Measurements from ENCODE around the gene ZC3H15.
"Not testable (repeated sequence)": the region's sequence is repeated elsewhere in the genome, so short reads cannot be mapped to it uniquely, and the experiment has no call there.

The ZC3H15 gene

DNA sequence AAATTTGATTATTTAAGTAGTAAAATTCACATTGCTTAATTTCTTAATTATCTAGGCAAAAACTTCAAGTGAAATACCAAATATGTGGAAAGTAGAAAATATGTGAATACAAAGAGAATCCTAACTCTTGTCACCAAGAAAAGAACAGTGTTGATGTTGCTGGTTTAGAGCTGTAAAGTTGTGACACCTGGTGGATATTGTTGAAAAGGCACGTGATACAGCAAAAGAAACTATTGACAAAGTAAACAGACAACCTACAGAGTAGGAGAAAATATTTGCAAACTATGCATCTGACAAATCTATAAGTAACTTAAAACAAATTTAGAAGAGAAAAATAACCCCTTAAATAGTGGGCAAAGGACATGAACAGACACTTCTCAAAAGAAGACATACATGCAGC is 25.6 kb upstream of the ZC3H15 start:
- Histone ChIP-seq H3K4me1 (ENCODE audit: insufficient read depth, low read length) (no peaks in the 10 kb centered on the region), H3K9ac (ENCODE audit: low read depth, low read length) (no peak overlapping the region), H3K9me3 (ENCODE audit: insufficient read depth, low read depth, low read length) (no peaks in the 10 kb centered on the region), H3K4me3 (ENCODE audit: low read length) (no peak overlapping the region), H3K27me3 (ENCODE audit: insufficient read depth, low read length) (no peaks in the 10 kb centered on the region), H3K27ac (ENCODE audit: low read depth, low read length) (no peak overlapping the region), H3K36me3 (ENCODE audit: insufficient read depth, low read length) (peaks cover 6% of the 10 kb centered on the region; the same call in 1 of the 2 replicates)
- no CpG with 5 or more reads among the region's 1 CpG for WGBS

DNA sequence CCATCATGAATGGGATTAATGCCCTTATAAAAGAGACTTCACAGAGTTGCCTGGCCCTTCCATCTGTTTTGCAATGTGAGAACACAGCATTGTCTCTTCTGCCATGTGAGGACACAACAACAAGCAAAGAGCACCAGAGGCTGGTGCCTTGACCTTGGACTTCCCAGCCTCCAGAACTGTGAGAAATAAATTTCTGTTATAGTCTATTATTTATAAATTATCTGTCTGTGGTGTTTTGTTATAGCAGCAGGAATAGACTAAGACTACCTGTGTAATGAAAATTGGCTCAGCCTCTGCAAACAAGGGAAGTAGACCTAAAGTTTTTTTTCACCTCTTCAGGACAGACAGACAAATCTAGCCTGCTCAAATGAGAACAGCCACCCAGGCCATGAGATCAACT is 19.3 kb upstream of the ZC3H15 start:
- no peaks in the 10 kb centered on the region for H3K9me3 ChIP-seq (ENCODE audit: insufficient read depth, low read depth, low read length)
- H3K27me3 ChIP-seq (ENCODE audit: insufficient read depth, low read length): no peaks in the 10 kb centered on the region
- H3K4me1 ChIP-seq (ENCODE audit: insufficient read depth, low read length): no peaks in the 10 kb centered on the region
- H3K36me3 ChIP-seq (ENCODE audit: insufficient read depth, low read length): no peaks in the 10 kb centered on the region
- H3K9ac ChIP-seq (ENCODE audit: low read depth, low read length): no peak overlapping the region
- H3K4me3 ChIP-seq (ENCODE audit: low read length): no peak overlapping the region
- no peak overlapping the region for H3K27ac ChIP-seq (ENCODE audit: low read depth, low read length)

GRCh38 chr2:186467421-186467820 is 18.6 kb upstream of the ZC3H15 start:
- Histone ChIP-seq H3K36me3 (ENCODE audit: insufficient read depth, low read length) (no peaks in the 10 kb centered on the region), H3K4me3 (ENCODE audit: low read length) (no peak overlapping the region), H3K4me1 (ENCODE audit: insufficient read depth, low read length) (no peaks in the 10 kb centered on the region), H3K27me3 (ENCODE audit: insufficient read depth, low read length) (no peaks in the 10 kb centered on the region), H3K9ac (ENCODE audit: low read depth, low read length) (no peak overlapping the region), H3K9me3 (ENCODE audit: insufficient read depth, low read depth, low read length) (no peaks in the 10 kb centered on the region), H3K27ac (ENCODE audit: low read depth, low read length) (no peak overlapping the region)
- WGBS: 90% methylated on average over 2 of the region's 2 CpGs

GRCh38 chr2:186472722-186473493 is 13.2 kb upstream of the ZC3H15 start:
- H3K4me1 ChIP-seq (ENCODE audit: insufficient read depth, low read length); H3K27me3 ChIP-seq (ENCODE audit: insufficient read depth, low read length); H3K9me3 ChIP-seq (ENCODE audit: insufficient read depth, low read depth, low read length); H3K27ac ChIP-seq (ENCODE audit: low read depth, low read length); H3K4me3 ChIP-seq (ENCODE audit: low read length); H3K36me3 ChIP-seq (ENCODE audit: insufficient read depth, low read length); H3K9ac ChIP-seq (ENCODE audit: low read depth, low read length): not testable (repeated sequence)
- WGBS: 95% methylated on average over 39 of the region's 49 CpGs

GRCh38 chr2:186474239-186474638 is 11.8 kb upstream of the ZC3H15 start:
- H3K9me3 ChIP-seq (ENCODE audit: insufficient read depth, low read depth, low read length); H3K9ac ChIP-seq (ENCODE audit: low read depth, low read length); H3K27ac ChIP-seq (ENCODE audit: low read depth, low read length); H3K4me3 ChIP-seq (ENCODE audit: low read length); H3K4me1 ChIP-seq (ENCODE audit: insufficient read depth, low read length); H3K27me3 ChIP-seq (ENCODE audit: insufficient read depth, low read length); H3K36me3 ChIP-seq (ENCODE audit: insufficient read depth, low read length): not testable (repeated sequence)
- 93% methylated on average over 1 of the region's 1 CpG for WGBS

GRCh38 chr2:186477790-186478189 is 8.3 kb upstream of the ZC3H15 start:
- H3K9ac ChIP-seq (ENCODE audit: low read depth, low read length): no peak overlapping the region
- H3K36me3 ChIP-seq (ENCODE audit: insufficient read depth, low read length): no peaks in the 10 kb centered on the region
- H3K4me3 ChIP-seq (ENCODE audit: low read length): no peak overlapping the region
- peaks cover 2% of the 10 kb centered on the region; the same call in 1 of the 2 replicates for H3K9me3 ChIP-seq (ENCODE audit: insufficient read depth, low read depth, low read length)
- WGBS: 98% methylated on average over 2 of the region's 3 CpGs
- no peak overlapping the region for H3K27ac ChIP-seq (ENCODE audit: low read depth, low read length)
- H3K27me3 ChIP-seq (ENCODE audit: insufficient read depth, low read length): no peaks in the 10 kb centered on the region
- no peaks in the 10 kb centered on the region for H3K4me1 ChIP-seq (ENCODE audit: insufficient read depth, low read length)

- WGBS: 91% methylated on average over 1 of the region's 1 CpG
- no peaks in the 10 kb centered on the region for H3K36me3 ChIP-seq (ENCODE audit: insufficient read depth, low read length)
- H3K9me3 ChIP-seq (ENCODE audit: insufficient read depth, low read depth, low read length): no peaks in the 10 kb centered on the region
- H3K4me3 ChIP-seq (ENCODE audit: low read length): no peak overlapping the region
- no peaks in the 10 kb centered on the region for H3K27me3 ChIP-seq (ENCODE audit: insufficient read depth, low read length)
- H3K9ac ChIP-seq (ENCODE audit: low read depth, low read length): no peak overlapping the region
- no peak overlapping the region for H3K27ac ChIP-seq (ENCODE audit: low read depth, low read length)
- peaks cover 5% of the 10 kb centered on the region; the same call in 1 of the 2 replicates for H3K4me1 ChIP-seq (ENCODE audit: insufficient read depth, low read length)
These were observed 5.1 kb upstream of the ZC3H15 start for GRCh38 chr2:186480991-186481390.

DNA sequence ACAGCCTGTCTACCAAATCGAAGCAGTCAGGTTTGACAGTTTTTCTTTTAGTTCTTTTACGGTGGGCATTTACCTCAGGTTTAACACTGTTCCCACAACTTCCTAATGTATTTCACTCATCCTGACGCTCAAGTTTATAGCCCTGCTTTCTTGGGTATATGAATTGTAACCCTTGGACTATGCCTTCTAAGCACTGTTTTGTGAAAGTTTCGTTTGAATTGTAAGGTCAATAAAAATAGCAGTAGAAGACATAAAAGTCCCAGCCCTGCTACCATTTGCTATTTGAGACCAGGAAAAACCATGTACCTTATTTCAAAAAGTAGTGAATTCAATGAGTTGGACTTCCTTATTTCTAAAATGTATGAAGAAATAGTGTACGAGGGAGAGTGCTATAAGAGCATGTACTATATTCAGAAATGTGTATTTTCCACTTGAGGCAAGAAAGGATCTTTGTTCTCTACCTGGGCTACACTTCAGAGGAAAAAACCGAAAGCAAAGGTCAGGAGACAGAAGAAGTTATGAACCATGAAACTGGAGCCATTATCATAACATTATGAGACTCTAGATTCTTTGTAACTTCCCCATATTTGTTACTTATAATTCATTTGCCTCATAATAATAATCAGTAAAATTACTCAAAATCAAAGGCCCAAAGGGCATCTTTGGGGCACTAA is 1.9 kb upstream of the ZC3H15 start:
- no peak overlapping the region for H3K9ac ChIP-seq (ENCODE audit: low read depth, low read length)
- peaks cover 20% of the 10 kb centered on the region; the same call in 1 of the 2 replicates for H3K4me1 ChIP-seq (ENCODE audit: insufficient read depth, low read length)
- H3K9me3 ChIP-seq (ENCODE audit: insufficient read depth, low read depth, low read length): no peaks in the 10 kb centered on the region
- H3K36me3 ChIP-seq (ENCODE audit: insufficient read depth, low read length): 0 out of 2 replicates have a peak, but pooled peaks cover 3% of the 10 kb centered on the region
- H3K27me3 ChIP-seq (ENCODE audit: insufficient read depth, low read length): no peaks in the 10 kb centered on the region
- H3K4me3 ChIP-seq (ENCODE audit: low read length): no peak overlapping the region
- no peak overlapping the region for H3K27ac ChIP-seq (ENCODE audit: low read depth, low read length)
- WGBS: 92% methylated on average over 6 of the region's 6 CpGs

GRCh38 chr2:186485576-186485870 is 537 bp upstream of the ZC3H15 start:
- no peaks in the 10 kb centered on the region for H3K9me3 ChIP-seq (ENCODE audit: insufficient read depth, low read depth, low read length)
- no peaks in the 10 kb centered on the region for H3K27me3 ChIP-seq (ENCODE audit: insufficient read depth, low read length)
- 0 out of 2 replicates have a peak, but pooled peaks cover 3% of the 10 kb centered on the region for H3K36me3 ChIP-seq (ENCODE audit: insufficient read depth, low read length)
- peak overlapping the region; percentile 92 for H3K4me3 ChIP-seq (ENCODE audit: low read length)
- 3% methylated on average over 10 of the region's 10 CpGs for WGBS
- H3K27ac ChIP-seq (ENCODE audit: low read depth, low read length): peak overlapping the region; percentile 96
- H3K4me1 ChIP-seq (ENCODE audit: insufficient read depth, low read length): peaks cover 20% of the 10 kb centered on the region; the same call in 1 of the 2 replicates
- H3K9ac ChIP-seq (ENCODE audit: low read depth, low read length): peak overlapping the region; percentile 91

DNA sequence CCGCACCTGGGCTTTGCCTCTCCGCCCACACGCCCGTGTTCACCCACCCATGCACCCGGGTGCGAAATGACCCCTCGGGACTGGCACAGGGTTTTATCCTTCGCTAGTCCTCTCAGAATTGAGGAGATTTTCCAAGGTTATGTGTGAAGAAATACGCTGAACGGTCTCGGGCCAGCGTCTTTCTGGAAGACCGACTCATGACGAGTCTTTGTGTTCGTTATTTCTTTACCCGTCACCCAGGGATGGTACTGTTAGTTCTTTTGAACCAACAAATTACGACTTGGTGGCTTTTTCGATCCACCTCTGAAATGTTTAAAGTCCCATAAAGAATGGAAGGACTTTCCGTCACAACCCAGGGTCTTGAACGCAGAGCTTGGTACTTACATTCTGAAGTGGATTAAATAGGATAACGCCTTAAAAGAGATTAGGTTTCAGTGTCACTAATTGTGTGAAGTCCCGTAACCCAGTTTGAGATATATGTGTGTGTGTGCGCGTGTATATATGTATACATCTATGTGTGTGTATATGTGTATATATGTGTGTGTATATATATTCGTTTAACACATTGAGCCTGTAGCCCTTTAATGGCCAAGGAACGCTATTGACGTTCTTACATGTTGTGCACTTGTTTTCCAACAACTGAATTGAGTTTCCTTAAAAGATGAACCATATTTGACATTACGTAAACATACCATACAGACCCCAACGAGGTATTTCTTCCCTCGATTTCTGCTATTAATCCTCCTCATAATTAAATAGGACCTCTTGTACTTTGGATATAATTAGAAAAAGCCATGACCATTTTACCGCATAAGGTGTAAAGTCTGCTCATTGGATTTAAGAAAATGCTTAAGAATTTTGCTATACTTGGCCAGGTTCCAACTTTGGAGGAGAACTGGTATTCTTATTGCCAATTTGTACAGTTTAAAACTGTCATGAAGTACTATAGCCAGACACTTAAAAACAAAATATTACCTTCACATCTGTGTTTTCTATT is 889 bp downstream of the ZC3H15 start:
- Histone ChIP-seq H3K9ac (ENCODE audit: low read depth, low read length) (peak overlapping the region; percentile 91), H3K27me3 (ENCODE audit: insufficient read depth, low read length) (no peaks in the 10 kb centered on the region), H3K4me3 (ENCODE audit: low read length) (peak overlapping the region; percentile 92), H3K9me3 (ENCODE audit: insufficient read depth, low read depth, low read length) (no peaks in the 10 kb centered on the region), H3K36me3 (ENCODE audit: insufficient read depth, low read length) (0 out of 2 replicates have a peak, but pooled peaks cover 3% of the 10 kb centered on the region), H3K4me1 (ENCODE audit: insufficient read depth, low read length) (peaks cover 25% of the 10 kb centered on the region; the same call in 1 of the 2 replicates), H3K27ac (ENCODE audit: low read depth, low read length) (peak overlapping the region; percentile 96)
- 5% methylated on average over 31 of the region's 31 CpGs for WGBS
